ENCODE measurements around the gene TNFSF11.

The TNFSF11 gene

DNA sequence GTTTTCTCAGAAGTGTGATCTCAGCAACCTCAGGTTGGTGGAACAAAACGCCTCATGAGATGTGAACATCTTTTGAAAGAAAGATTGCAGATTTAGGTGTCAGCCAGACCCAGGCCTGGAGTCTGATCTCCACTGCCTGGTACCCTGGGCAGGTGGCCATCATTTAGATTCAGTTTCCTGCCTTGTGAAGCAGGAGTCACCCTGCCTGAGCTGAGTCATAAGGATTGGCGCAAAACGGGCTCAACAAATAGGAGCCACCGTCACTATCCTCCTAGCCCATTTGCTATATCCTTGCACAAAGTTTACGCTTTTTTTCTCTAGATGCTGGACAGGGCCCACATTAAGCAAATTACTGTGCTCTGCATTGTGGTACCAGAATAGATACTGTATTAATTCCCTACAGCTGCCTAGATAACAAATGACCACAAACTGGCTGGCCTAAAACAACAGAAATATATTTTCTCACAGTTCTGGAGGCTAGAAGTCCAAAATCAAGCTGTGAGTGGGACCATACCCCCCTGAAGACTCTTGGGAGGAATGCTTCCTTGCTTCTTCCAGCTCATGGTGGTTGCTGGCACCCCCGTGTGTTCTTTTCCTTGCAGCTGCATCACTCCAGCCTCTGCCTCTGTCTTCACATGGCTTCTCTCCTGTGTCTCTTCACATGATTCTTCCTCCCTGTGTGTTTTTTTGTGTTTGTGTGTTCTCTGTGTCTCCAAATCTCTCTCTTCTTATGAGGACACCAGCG lies 38.2 kb downstream of the TNFSF11 start:
- DNase-seq = no peak

DNA sequence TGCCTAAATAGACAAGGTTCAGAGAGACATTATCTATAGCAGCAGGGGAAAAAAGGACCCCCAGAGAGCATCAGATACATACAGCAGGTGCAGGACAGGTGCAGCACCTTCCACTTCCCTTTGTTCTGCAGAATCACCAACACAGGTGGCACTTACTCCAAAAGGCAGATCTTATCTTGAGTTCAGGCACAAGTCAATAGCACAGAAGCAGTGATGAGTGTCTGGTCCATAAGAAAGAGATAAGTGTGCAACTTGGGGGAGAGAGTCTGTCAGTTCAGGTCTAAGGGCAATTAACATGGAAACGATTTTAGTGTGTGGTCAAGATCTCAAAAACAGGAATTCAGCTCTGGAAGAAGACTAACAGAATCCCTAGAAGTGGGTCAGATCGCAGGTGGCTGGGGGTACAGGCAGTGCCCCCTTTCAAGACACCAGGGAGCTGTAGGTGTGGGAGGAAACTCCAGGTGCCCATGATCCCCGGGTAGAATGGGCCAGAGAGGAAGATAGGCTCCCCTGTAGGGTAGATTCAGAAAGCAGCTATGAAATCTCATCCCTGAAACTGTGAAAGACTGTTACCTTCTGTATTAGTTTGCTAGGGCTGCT lies 40.6 kb downstream of the TNFSF11 start:
- DNase-seq = no peak

DNA sequence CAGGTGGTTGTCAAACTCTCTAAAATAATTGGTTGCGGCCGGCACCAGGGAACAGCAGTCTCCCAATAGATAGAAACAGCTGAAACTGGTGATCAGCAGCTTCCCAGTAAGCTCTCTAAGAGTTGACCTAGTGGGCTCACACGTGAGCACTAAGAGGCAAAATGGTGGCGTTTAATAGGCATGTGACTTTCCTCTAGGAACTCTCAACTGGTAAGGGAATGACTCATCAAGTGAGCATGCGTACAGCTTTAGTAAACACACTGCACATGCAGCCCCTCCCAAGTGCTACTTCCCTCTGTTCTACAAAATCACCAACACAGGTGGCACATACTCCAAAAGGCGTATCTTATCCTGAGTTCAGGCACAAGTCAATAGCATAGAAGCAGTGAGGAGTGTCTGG lies 41.7 kb downstream of the TNFSF11 start:
- peak in 2 of 3 donors; percentile 19 to 23 for DNase-seq

DNA sequence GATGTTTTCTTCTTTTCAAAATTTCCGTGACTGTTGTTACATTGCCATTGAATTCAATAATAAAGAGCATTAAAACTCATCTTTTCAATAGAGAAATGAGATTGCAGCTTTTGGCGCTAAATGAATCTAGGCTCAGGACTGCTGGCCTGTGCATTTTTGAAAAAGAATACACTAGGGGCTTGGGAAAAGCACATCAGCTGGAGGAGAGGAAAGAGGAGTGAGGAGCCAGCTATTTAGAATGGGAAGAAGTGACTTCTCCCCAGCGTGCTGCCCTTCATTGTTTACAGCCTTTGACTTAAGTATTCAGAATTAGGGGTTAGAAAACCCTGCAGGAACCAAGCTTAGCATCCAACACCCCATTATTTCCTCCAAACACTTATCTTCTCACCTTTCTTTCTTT lies 43.3 kb downstream of the TNFSF11 start:
- no peak for DNase-seq

DNA sequence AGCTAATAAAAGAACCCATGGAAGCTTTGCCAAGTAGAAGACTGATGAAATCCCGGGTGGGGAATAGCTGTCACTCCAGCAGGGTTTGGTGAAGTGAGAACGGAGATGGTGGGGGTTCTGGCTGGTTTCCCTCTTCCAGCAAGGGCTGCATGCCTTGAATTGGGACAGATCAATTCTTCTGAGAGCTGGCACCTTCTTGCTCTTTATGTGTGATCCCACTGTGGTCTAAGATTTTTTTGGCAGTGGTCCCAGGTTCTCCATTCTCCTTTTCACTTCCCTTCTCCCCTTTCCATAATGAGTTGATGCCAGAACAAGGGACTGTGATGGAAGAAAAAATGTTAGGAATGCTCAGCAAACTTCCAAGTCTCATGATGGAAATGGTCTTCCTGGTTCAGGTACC lies 50.0 kb downstream of the TNFSF11 start:
- DNase-seq = no peak

DNA sequence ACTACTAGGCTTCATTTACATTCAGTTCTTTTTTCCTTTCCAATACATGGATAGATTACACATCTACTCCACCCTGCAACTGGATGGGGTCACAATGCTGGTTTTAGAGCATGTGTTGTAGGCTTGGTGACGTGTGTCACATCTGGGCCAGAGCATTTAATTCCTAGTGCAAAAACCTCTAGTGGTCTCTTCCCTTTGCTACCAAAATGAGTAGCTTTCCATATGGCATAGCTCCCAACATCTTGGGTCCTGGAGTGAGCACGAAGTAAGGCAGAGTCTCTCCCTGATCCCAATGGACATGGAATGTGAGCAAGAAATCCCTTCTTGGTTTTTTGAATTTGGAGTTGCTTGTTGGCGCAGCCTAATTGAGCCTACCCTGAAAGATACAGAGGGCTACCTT lies 51.7 kb downstream of the TNFSF11 start:
- DNase-seq = no peak

DNA sequence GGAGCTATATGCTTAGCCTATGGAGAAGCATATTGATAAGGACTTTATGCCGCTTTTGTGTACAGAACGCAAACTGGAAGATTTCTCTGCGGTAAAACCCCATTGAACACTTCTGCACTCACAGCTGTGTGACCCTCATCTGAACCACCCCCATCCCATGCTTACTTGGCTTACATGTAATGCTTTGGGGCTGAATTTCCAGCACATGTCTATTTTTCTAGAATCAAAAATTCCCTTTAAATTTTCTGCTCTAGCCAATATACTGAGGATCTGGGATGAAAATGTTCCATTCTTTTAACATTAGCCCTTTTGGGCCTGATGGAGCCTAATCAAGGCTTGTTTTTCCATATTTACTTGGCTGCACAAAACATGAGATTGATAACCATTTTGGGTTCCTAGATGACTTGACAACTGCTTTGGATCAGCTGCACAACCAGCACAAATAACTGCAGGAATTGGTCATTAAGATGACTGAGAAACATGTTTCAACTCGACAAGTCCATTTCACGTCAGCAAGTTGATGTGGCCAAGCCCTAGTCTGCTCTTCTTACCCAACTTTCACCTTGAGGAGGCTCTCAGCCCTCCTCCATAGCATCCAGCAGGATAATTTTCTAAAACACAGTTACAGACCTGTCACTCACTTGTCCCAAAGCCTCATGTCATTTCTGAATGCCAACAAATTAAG lies 52.4 kb downstream of the TNFSF11 start:
- no peak for DNase-seq

DNA sequence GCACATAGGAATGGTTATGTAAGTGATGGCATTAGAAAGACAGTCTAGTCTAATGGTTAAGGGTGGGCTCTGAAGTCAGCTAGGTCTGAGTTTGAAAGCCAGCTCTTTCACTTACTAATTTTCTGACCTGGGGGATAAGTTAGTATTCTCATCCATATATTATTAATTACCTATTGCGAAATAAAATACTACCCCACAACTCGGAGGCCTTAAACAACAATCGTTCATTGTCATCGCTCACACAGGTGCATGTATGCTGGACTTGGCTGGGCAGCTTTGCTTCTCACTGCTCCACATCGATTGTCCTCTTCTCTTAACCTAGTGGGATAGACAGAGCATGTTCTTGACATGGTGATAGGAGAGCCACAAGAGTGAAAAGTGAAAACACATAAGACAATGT lies 54.7 kb downstream of the TNFSF11 start:
- no peak for DNase-seq

DNA sequence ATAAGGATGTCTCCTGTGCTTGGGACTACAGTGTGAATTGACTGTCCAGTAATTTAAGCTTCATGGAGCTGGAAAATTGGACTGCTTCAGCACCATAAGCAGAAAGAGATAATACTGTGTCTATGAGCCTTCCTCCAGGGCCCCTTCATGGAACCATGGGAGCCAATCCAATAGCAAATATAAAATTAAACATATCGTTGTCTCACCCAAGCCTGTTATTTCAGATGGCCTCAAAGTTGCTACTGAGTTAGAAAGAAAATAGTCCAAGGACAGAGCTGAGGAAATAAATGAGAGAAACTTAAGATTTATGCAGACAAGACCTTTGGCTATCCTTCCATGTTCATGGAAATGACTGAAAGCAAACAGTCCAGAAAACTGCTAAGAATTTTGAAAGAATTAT lies 57.2 kb downstream of the TNFSF11 start:
- DNase-seq = no peak

DNA sequence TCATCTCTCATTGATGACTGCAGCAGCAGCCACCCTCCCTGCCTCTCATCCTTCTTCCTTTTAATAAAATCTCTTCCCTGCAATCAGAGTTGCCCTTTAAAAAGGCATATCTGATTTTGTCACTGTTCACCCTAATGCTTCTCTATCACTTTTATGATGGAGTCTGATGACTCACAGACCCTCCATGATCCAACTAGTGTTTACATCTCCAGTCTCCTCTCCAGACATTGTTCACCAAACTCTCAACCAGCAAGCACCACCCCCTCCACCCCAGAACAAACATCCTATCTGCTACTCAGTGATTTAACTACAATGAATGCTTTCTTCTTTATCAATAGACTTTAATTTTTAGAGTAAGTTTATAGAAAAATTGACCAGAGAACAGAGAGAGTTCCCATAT lies 59.5 kb downstream of the TNFSF11 start:
- no peak for DNase-seq

DNA sequence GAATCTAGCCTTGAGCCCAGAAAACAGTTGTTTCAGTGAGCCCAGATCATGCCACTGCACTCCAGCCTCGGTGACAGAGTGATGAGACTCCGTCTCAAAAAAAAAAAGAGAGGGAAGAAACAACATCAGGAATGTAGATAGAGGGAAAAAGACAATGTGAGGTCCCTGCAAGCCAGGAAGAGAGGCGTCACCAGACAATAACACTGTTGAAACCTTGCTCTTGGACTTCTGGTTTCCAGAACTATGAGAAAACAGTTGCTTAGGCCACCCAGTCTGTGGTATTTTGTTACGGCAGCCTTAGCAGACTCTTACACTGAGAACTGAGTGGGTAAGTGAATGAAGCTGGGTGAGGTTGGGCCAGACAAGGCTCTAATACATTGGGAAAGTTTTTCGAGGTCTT lies 64.1 kb downstream of the TNFSF11 start:
- no peak for DNase-seq

DNA sequence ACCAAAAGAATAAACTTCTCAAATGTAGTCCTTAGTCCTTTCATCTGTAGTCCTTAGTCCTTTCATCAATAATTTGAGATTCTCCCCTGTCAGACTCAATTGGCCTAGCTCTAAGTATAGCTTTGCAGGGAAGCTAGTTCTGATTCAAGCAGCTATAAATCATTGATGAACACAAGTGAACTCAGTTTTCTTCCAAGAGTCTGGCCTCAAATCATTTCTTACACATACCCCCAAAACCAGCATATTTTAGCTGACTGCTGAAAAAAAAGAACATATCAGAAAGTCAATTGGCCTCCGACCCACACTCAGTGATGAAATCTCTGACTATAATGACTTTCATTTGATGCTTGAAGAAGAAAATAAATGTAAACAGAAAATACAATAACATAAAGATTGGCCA lies 64.9 kb downstream of the TNFSF11 start:
- no peak for DNase-seq

DNA sequence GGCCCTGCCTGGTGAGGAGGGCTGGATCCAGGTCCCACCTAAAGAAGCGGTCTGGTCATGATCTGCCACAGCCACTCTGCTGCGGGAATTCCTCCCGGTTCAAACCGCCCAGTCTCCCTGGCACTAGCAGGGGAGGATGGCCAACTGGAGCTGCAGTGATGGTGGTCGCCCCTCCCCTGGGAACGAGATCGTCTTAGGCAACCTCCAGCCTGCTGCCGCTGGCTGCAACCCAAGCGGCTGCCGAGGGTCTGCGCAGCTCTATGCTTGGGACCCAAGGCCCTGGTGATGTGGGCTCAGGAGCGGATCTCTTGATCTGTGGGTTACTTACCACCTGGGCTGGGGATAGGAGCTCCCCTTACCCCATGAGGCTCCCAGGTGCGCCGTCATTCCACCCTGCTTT lies 69.1 kb downstream of the TNFSF11 start:
- DNase-seq = no peak

DNA sequence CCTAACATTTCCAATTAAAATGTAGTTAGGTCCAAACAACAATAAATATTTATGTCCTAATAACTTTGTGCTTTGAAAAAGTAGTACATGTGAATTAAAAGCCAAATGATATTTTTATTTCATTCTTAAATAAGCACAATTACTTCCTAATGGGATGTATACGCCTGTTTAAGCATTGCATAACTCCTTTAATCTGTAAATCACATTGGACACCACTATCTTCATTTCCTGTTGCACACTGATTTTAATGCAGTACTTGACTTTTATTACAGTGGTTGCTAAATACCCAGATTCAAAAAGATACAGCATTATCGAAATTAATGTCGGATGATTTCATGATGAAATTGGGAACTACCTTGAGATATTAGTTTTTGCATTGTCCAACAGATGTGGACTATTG lies 70.9 kb downstream of the TNFSF11 start:
- no peak for DNase-seq

DNA sequence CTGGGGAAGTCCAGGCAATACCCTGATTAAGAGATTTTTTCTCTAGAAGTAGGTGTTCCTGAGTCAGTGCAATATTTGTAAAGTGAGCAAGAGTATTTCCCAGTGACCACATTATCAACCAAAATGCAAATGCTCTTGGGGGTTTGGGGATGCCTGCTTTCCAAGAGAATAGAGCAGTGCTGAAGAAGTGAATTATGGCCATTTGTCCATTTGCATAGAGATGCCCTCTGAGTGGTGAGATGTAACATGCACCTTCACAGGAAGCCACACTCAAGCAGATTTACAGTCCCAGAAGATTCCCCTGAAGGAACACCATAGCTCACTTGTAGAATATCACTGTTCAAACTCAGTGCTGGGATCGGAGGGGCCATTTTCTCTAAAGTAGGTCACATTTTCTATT lies 71.8 kb downstream of the TNFSF11 start:
- no peak for DNase-seq

DNA sequence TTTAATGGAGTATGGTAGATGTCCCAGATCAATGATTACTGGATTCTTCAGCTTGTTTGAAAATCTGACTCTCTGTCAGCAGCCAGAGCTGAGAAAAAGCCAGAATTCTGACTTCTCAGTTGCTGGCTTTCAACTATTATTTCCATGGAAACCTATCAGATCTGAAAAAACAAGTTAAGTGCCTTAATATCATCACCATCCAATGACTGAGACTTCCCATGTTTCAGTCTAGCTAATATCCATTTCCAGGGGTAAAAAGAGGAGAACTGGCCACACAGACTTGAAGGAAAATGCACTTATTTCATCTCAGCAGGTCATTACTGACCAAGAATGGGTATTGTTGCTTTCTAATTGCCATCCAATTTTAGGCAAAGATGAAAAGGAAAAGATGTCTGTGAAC lies 75.2 kb downstream of the TNFSF11 start:
- no peak for DNase-seq

DNA sequence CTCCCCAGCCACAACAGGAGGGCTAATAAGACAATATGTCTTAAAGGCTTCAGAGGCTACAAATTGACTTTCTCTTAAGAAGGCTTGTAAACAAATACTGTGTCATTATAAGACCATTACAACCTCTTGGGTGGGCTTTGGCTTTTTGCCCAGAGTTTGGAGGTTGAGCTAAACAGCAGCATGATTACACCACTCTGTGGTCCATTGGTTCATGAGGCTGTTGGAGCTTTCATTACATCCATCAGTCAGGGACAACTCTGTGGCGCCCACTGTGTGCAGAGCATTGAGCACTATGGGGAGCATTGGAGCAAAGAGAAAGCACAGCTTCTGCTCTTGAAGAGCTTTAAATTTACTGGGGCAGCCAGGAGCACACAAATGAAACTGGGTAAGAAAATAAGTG lies 75.9 kb downstream of the TNFSF11 start:
- DNase-seq = no peak

DNA sequence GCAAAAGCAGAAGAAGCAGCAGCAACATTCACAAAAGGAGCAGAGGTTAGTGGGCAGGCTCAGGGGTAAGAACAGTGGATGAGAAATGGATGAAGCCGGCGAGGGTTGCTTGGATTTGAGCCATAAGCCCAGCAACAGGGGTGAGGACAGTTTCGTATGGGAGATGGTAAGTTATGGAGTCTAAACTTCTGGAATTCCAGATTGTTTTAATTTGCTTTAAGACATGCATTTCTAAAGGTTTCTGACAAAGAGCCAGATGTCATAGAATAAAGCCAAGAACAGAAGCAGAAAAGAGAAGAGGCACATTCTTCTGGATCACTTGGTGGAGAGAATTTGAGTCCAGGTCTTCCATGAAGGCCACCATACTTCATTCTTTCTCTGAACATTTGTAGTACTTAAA lies 76.6 kb downstream of the TNFSF11 start:
- DNase-seq = no peak

DNA sequence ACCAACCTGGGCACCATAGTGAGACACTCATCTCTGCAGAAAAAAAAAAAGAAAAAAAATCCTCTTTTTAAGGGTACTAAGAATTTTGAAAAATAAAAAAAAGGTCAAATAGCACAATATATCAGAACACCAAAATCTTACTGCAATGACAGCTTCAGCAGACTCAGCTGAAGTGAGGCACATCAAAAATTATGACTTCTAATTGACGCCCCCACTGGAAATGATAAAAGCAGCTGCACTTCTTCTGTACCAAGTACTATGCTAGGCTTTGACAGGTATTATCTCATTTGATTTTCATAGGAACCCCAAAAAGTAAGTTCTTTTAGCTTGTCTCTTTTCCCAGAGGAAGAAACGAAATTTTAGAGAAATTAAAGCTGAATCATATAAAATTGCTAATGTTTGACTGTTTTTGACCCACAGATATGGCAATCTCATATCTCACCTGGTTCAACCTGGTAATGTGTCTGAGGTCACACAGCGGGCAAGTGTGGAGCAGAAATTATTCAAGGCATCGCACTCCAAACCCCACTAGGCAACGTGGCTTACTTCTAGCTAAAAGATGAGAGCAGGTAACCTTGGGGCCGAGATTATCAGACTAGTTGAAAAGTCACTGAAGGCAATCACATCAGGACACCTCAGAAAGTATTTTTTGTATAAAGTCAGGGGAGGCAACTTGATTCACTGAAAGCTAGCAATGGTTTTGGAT lies 78.1 kb downstream of the TNFSF11 start:
- DNase-seq = no peak

DNA sequence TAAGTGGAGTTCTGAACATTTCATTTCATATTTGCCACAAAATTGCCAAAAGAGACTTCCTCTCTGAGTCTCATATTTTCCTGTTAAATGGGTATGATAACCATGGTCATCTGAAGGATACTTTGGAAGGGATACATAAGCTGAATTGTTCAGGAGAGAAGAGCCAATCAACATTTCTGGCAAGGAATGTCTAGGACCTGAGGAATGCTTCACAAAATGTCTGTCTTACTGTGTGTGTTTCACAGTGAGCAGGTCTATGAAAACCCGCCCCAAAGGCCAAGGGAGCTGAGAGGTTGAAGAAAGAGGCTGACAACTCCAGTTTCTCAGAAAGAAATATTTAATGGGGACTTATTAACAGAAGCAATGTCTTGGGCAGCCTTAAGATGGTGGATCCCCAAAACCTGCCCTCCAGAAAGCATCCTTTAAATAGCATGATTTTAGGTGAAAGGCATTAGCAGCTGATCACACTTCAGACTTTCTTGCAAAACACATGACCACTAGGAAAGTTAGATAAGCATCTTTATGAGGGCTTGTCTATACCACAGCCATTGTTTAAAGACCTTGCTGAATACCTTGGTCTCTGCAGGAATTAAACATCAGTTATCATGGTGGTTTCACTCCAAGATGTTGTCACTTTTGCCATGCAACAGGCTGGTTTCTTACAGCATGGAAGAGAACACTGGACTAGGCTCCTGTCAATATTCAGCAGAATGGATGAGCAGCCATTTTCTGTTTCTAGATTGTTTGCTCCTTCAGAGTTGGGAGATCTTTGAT lies 78.9 kb downstream of the TNFSF11 start:
- no peak for DNase-seq

DNA sequence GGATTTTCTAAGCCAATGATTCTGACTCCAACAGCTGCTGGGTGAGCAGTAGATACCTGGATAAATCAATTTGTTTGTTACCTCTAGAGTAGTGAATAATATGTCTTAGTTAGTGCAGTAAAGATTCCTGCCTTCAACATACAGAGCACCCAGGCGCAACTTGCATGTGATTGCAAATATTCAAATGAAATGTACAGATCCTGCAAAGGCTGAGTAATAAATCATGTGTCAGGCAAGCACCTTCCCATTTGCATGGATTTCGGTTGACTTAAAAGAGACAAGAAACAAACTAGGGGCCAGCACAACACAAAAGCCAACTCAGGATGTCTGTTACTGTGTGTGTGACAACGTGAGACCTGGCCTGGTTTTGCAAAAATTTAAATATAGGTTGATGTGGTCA lies 79.7 kb downstream of the TNFSF11 start:
- no peak for DNase-seq

DNA sequence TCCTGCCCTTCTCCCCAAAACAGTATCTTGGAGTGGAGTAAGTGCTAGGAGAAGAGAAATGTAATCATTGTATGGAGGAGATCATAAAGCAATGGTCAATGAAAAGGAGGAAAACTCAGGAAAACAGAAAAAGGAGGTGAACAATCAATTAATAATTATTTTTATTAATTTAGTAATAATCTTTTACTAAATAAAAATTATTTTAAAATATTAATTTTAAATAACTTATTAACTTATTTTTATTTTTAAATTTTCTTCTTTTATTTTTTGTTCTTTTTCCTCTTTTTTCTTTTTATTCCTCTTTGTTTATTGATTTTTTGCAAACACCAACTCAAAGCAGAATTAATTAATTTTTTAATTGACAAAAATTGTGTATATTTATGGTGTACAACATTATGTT lies 80.3 kb downstream of the TNFSF11 start:
- no peak for DNase-seq

DNA sequence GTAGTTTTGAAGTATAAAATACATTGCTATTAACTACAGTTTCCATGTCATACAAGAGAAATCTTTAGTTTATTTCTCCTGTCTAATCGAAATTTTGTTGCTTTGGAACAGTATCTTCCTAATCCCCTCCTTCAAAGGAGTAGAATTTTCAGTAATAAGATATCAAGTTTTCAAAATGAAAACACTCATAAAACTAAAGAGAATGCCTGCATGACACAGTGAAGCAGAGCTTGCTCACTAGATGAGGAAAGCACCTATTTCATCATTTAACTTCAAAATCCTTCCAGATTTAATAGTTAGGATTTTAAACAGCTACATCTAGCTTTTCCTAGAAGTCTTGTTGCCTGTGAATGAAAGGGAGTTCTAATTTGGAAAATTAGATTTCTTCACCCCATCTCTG lies 80.8 kb downstream of the TNFSF11 start:
- DNase-seq = peak in 1 of 3 donors; percentile 22

Measured in suppressor macrophage treated with lipopolysaccharide for 1 hour (primary cell).